Stomach (tissue), 4 donors: ENCODE measurements around the gene RBPMS2.

ENCODE experiments used
- EP300 ChIP-seq: sonication (generic); formaldehyde crosslinking; IDR thresholded peaks from one replicate; pipeline ENCODE4 v1.6.1; 2017; ENCODE audit warnings: antibody characterized with exemption
- POLR2A ChIP-seq, 4 donors: fragments of 450-650 bp; IDR thresholded peaks; one replicate each; pipeline ENCODE4 v1.6.1; 2016; ENCODE audit warnings: antibody characterized with exemption in 4 of 4, control low read depth in 2 of 4, mild to moderate bottlenecking in 1 of 4, moderate library complexity in 1 of 4
- POLR2AphosphoS5 ChIP-seq, 3 donors: sonication (generic); formaldehyde crosslinking; IDR thresholded peaks; one replicate each; pipeline ENCODE4 v1.6.1; 2016; ENCODE audit warnings: antibody characterized with exemption in 3 of 3
- TF ChIP-seq, protein P1 (sequence below), 7 experiments: fragments of 450-650 bp in 4 of 7; fragments of 200-600 bp in 3 of 7; sonication (generic) in 3 of 7; IDR thresholded peaks; one replicate each; pipeline ENCODE4 v1.5.1; 2016 to 2019; ENCODE audit warnings: antibody characterized with exemption in 7 of 7, control low read depth in 2 of 7, mild to moderate bottlenecking in 1 of 7

DNA sequence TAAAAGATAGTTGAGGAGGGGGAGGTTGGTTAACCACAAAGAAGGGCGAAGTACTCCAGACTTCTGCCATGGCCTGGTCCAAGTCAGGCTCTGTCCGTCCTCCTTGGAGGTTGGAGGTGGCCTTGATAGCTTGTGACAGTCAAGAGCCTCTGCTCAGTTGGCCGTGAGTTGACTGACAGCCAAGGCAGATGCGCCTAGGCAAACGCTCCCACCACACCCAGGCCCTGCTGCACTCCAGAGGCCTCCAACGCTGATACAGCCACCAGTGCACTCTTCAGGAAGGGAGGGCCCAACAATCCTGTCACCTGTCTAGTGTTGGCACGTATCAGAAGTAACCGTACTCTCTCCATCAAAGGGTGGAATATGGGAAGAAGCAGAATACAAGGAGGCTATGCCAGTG is 9.3 kb downstream of the RBPMS2 start:
- TF ChIP-seq, protein P1, sequence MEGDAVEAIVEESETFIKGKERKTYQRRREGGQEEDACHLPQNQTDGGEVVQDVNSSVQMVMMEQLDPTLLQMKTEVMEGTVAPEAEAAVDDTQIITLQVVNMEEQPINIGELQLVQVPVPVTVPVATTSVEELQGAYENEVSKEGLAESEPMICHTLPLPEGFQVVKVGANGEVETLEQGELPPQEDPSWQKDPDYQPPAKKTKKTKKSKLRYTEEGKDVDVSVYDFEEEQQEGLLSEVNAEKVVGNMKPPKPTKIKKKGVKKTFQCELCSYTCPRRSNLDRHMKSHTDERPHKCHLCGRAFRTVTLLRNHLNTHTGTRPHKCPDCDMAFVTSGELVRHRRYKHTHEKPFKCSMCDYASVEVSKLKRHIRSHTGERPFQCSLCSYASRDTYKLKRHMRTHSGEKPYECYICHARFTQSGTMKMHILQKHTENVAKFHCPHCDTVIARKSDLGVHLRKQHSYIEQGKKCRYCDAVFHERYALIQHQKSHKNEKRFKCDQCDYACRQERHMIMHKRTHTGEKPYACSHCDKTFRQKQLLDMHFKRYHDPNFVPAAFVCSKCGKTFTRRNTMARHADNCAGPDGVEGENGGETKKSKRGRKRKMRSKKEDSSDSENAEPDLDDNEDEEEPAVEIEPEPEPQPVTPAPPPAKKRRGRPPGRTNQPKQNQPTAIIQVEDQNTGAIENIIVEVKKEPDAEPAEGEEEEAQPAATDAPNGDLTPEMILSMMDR (IDR thresholded peaks at IDR 0.05), result no peak
- TF ChIP-seq EP300 (no peak), POLR2A (IDR thresholded peaks at IDR 0.05) (no peak), POLR2AphosphoS5 (IDR thresholded peaks at IDR 0.05) (no peak)
